ENCODE results near the gene BTN2A1.

The BTN2A1 gene

GRCh38 chr6:26436018-26436417 is 21.7 kb upstream of the BTN2A1 start:
- ATAC-seq (ENCODE audit: low read depth) (no peak), DNase-seq (ENCODE audit: low spot score) (no peak)
- no peaks in the 10 kb centered on the region for H3K9me3 ChIP-seq (ENCODE audit: severe bottlenecking)
- H3K27ac ChIP-seq (ENCODE audit: poor library complexity, severe bottlenecking) = no peak overlapping the region
- no peaks in the 10 kb centered on the region for H3K36me3 ChIP-seq (ENCODE audit: low read depth)
- H3K27me3 ChIP-seq (ENCODE audit: insufficient read depth, poor library complexity, severe bottlenecking) = no peaks in the 10 kb centered on the region
- H3K4me1 ChIP-seq (ENCODE audit: insufficient read depth, poor library complexity, severe bottlenecking) = peaks cover 8% of the 10 kb centered on the region
- TF ChIP-seq, protein P1, sequence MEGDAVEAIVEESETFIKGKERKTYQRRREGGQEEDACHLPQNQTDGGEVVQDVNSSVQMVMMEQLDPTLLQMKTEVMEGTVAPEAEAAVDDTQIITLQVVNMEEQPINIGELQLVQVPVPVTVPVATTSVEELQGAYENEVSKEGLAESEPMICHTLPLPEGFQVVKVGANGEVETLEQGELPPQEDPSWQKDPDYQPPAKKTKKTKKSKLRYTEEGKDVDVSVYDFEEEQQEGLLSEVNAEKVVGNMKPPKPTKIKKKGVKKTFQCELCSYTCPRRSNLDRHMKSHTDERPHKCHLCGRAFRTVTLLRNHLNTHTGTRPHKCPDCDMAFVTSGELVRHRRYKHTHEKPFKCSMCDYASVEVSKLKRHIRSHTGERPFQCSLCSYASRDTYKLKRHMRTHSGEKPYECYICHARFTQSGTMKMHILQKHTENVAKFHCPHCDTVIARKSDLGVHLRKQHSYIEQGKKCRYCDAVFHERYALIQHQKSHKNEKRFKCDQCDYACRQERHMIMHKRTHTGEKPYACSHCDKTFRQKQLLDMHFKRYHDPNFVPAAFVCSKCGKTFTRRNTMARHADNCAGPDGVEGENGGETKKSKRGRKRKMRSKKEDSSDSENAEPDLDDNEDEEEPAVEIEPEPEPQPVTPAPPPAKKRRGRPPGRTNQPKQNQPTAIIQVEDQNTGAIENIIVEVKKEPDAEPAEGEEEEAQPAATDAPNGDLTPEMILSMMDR (IDR thresholded peaks at IDR 0.05; ENCODE audit: poor library complexity, severe bottlenecking) = no peak
- no peak overlapping the region for H3K4me3 ChIP-seq (ENCODE audit: severe bottlenecking)

DNA sequence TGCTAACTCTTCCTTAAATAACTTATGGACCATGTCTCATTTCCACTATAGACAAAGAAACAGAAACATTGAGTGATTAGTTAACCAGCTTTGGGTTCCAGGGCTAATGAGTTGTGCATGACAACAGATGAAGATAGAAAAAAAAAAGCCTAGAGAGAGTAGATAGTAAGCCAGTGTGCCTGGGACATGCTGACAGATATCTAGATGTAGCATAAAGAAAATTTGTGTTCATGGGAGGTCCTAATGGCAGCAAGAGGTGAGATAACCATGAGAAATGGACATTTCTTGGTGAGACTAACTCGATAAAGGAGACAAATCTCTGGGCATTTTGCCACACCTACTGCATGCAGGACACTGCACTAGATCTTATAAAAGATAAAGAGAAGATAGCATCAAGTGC is 20.2 kb upstream of the BTN2A1 start:
- ATAC-seq (ENCODE audit: low read depth) (no peak), DNase-seq (ENCODE audit: low spot score) (no peak)
- Histone ChIP-seq H3K27me3 (ENCODE audit: insufficient read depth, poor library complexity, severe bottlenecking) (no peaks in the 10 kb centered on the region), H3K27ac (ENCODE audit: poor library complexity, severe bottlenecking) (no peak overlapping the region), H3K4me1 (ENCODE audit: insufficient read depth, poor library complexity, severe bottlenecking) (peaks cover 8% of the 10 kb centered on the region), H3K36me3 (ENCODE audit: low read depth) (no peaks in the 10 kb centered on the region), H3K9me3 (ENCODE audit: severe bottlenecking) (no peaks in the 10 kb centered on the region), H3K4me3 (ENCODE audit: severe bottlenecking) (no peak overlapping the region)
- TF ChIP-seq, protein P1 (IDR thresholded peaks at IDR 0.05; ENCODE audit: poor library complexity, severe bottlenecking) = no peak

- Histone ChIP-seq H3K9me3 (ENCODE audit: severe bottlenecking) (no peaks in the 10 kb centered on the region), H3K4me1 (ENCODE audit: insufficient read depth, poor library complexity, severe bottlenecking) (peaks cover 8% of the 10 kb centered on the region), H3K4me3 (ENCODE audit: severe bottlenecking) (no peak overlapping the region), H3K27ac (ENCODE audit: poor library complexity, severe bottlenecking) (no peak overlapping the region), H3K36me3 (ENCODE audit: low read depth) (no peaks in the 10 kb centered on the region), H3K27me3 (ENCODE audit: insufficient read depth, poor library complexity, severe bottlenecking) (no peaks in the 10 kb centered on the region)
- no peak for ATAC-seq (ENCODE audit: low read depth)
- DNase-seq (ENCODE audit: low spot score) = no peak
- TF ChIP-seq, protein P1 (IDR thresholded peaks at IDR 0.05; ENCODE audit: poor library complexity, severe bottlenecking) = no peak
These were observed 19.8 kb upstream of the BTN2A1 start for GRCh38 chr6:26438000-26438399.

GRCh38 chr6:26439151-26440125 is 18.3 kb upstream of the BTN2A1 start:
- no peaks in the 10 kb centered on the region for H3K9me3 ChIP-seq (ENCODE audit: severe bottlenecking)
- DNase-seq (ENCODE audit: low spot score) = no peak
- no peak for ATAC-seq (ENCODE audit: low read depth)
- TF ChIP-seq, protein P1 (IDR thresholded peaks at IDR 0.05; ENCODE audit: poor library complexity, severe bottlenecking) = no peak
- H3K4me3 ChIP-seq (ENCODE audit: severe bottlenecking) = peak overlapping the region; percentile 37
- no peaks in the 10 kb centered on the region for H3K36me3 ChIP-seq (ENCODE audit: low read depth)
- no peaks in the 10 kb centered on the region for H3K27me3 ChIP-seq (ENCODE audit: insufficient read depth, poor library complexity, severe bottlenecking)
- H3K27ac ChIP-seq (ENCODE audit: poor library complexity, severe bottlenecking) = peak overlapping the region; percentile 18
- H3K4me1 ChIP-seq (ENCODE audit: insufficient read depth, poor library complexity, severe bottlenecking) = peaks cover 8% of the 10 kb centered on the region

GRCh38 chr6:26440977-26441358 is 16.8 kb upstream of the BTN2A1 start:
- ATAC-seq (ENCODE audit: low read depth) = no peak
- no peaks in the 10 kb centered on the region for H3K36me3 ChIP-seq (ENCODE audit: low read depth)
- no peak overlapping the region for H3K27ac ChIP-seq (ENCODE audit: poor library complexity, severe bottlenecking)
- TF ChIP-seq, protein P1 (IDR thresholded peaks at IDR 0.05; ENCODE audit: poor library complexity, severe bottlenecking) = no peak
- peak overlapping the region; percentile 37 for H3K4me3 ChIP-seq (ENCODE audit: severe bottlenecking)
- H3K9me3 ChIP-seq (ENCODE audit: severe bottlenecking) = no peaks in the 10 kb centered on the region
- no peaks in the 10 kb centered on the region for H3K27me3 ChIP-seq (ENCODE audit: insufficient read depth, poor library complexity, severe bottlenecking)
- peaks cover 8% of the 10 kb centered on the region for H3K4me1 ChIP-seq (ENCODE audit: insufficient read depth, poor library complexity, severe bottlenecking)
- DNase-seq (ENCODE audit: low spot score) = no peak
